Smooth muscle cell (in vitro differentiated cells): ENCODE results near the gene BRMS1. TPM values are rescaled to one million over a fixed set of nuclear protein-coding genes. Genes with fewer than 3 reads are reported as not detected.
"Not testable (repeated sequence)": the region's sequence is repeated elsewhere in the genome, so short reads cannot be mapped to it uniquely, and the experiment has no call there.

Experiments
- DNase-seq: peaks from one replicate; lab custom pipeline; 2025; ENCODE audit not compliant: unreplicated experiment; lab: John Stamatoyannopoulos, UW
- H2AFZ ChIP-seq: fragments of 200-600 bp; sonication (generic); 2 replicates; pipeline ENCODE4 v1.6.0; 2016; ENCODE audit warnings: antibody characterized with exemption, low read depth, mild to moderate bottlenecking
- H3F3A ChIP-seq: fragments of 200-600 bp; sonication (generic); 2 replicates; pipeline ENCODE4 v1.6.0; 2017; ENCODE audit warnings: antibody characterized with exemption, low read depth
- H3K27ac ChIP-seq: fragments of 200-600 bp; sonication (generic); 2 replicates; pipeline ENCODE4 v1.5.1; 2016; ENCODE audit warnings: low read depth, mild to moderate bottlenecking
- H3K27me3 ChIP-seq: fragments of 200-600 bp; sonication (generic); 2 replicates; pipeline ENCODE4 v1.6.1; 2016; ENCODE audit warnings: low read depth, mild to moderate bottlenecking
- H3K36me3 ChIP-seq: fragments of 200-600 bp; sonication (generic); 2 replicates; pipeline ENCODE4 v1.5.1; 2016; ENCODE audit warnings: low read depth
- H3K4me1 ChIP-seq: fragments of 200-600 bp; sonication (generic); 2 replicates; pipeline ENCODE4 v1.5.1; 2016; ENCODE audit warnings: low read depth
- H3K4me2 ChIP-seq: fragments of 200-600 bp; sonication (generic); 2 replicates; pipeline ENCODE4 v1.6.0; 2016; ENCODE audit warnings: mild to moderate bottlenecking
- H3K4me3 ChIP-seq: fragments of 200-600 bp; sonication (generic); 2 replicates; pipeline ENCODE4 v1.5.1; 2016; ENCODE audit warnings: mild to moderate bottlenecking
- H3K79me2 ChIP-seq: fragments of 200-600 bp; sonication (generic); 2 replicates; pipeline ENCODE4 v1.6.0; 2016; ENCODE audit warnings: low read depth, mild to moderate bottlenecking
- H3K9ac ChIP-seq: fragments of 200-600 bp; sonication (generic); 2 replicates; pipeline ENCODE4 v1.6.0; 2016; ENCODE audit warnings: low read depth
- H3K9me3 ChIP-seq: fragments of 200-600 bp; sonication (generic); replicated peaks from 2 replicates; pipeline ENCODE4 v1.5.1; 2016; ENCODE audit warnings: low read depth
- H4K20me1 ChIP-seq: fragments of 200-600 bp; sonication (generic); 2 replicates; pipeline ENCODE4 v1.6.0; 2016; ENCODE audit warnings: low read depth
- WGBS: methylation state at CpG from one replicate; pipeline ENCODE4 v1.1.7; 2016; ENCODE audit warnings: low lambda C conversion rate; 5-methylcytosine and 5-hydroxymethylcytosine counted together
- polyA plus RNA-seq: library from polyadenylated mRNA; unstranded; fragments of >200 nt; fragmentation: Nextera tagmentation; extraction: Ambion mirVana; gene quantifications from 2 replicates; pipeline ENCODE4 v1.2.1, GENCODE V29; 2016
- total RNA-seq: library from RNA; depleted of rRNA; stranded (reverse); fragments of >200 nt; gene quantifications from 2 replicates; pipeline ENCODE4 v1.2.3, GENCODE V29; 2014
- TF ChIP-seq, protein P1 (sequence below): fragments of 200-600 bp; sonication (generic); IDR thresholded peaks from 2 replicates; pipeline ENCODE4 v1.5.1; 2017; ENCODE audit warnings: borderline replicate concordance, mild to moderate bottlenecking, antibody characterized with exemption; ENCODE audit not compliant: insufficient read depth, poor library complexity, severe bottlenecking

BRMS1 gene
- total and polyA plus RNA-seq, 2 experiments from 2014 or later: 23.8 to 44.2 TPM

DNA sequence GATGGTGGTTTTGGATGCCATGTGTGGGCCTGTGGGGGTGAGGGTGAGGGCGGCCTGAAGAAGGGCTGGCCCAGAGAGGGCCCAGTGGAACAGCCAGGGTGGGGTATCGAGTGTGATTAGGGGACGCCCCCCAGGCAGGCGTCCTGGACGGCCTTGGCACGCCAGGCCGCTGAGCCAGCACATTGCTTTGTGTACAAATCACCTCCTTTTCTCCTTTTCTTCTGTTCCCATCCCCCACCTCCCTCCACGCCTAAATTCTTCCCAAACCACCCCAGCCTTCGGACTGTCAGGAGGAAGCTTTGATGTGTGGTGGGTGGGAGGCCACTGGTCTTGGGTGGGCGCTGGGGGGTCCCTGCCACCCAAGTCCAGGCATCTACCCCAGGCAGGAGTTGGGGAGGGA lies 20.2 kb downstream of the BRMS1 start:
- no peaks in the 10 kb centered on the region for H3K79me2 ChIP-seq
- H2AFZ ChIP-seq: no peak overlapping the region
- no peak overlapping the region for H3K4me3 ChIP-seq
- H3K36me3 ChIP-seq: no peaks in the 10 kb centered on the region
- no peaks in the 10 kb centered on the region for H3K27me3 ChIP-seq
- 27% methylated on average over 2 of the region's 10 CpGs for WGBS
- H4K20me1 ChIP-seq: no peaks in the 10 kb centered on the region
- DNase-seq: no peak
- H3K9me3 ChIP-seq: no peaks in the 10 kb centered on the region
- peak overlapping the region; percentile 69 for H3K27ac ChIP-seq
- peak overlapping the region; percentile 46 for H3K4me2 ChIP-seq
- H3K4me1 ChIP-seq: peaks cover 28% of the 10 kb centered on the region
- TF ChIP-seq, protein P1, sequence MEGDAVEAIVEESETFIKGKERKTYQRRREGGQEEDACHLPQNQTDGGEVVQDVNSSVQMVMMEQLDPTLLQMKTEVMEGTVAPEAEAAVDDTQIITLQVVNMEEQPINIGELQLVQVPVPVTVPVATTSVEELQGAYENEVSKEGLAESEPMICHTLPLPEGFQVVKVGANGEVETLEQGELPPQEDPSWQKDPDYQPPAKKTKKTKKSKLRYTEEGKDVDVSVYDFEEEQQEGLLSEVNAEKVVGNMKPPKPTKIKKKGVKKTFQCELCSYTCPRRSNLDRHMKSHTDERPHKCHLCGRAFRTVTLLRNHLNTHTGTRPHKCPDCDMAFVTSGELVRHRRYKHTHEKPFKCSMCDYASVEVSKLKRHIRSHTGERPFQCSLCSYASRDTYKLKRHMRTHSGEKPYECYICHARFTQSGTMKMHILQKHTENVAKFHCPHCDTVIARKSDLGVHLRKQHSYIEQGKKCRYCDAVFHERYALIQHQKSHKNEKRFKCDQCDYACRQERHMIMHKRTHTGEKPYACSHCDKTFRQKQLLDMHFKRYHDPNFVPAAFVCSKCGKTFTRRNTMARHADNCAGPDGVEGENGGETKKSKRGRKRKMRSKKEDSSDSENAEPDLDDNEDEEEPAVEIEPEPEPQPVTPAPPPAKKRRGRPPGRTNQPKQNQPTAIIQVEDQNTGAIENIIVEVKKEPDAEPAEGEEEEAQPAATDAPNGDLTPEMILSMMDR: no peak
- H3F3A ChIP-seq: peaks cover 3% of the 10 kb centered on the region
- H3K9ac ChIP-seq: no peak overlapping the region

DNA sequence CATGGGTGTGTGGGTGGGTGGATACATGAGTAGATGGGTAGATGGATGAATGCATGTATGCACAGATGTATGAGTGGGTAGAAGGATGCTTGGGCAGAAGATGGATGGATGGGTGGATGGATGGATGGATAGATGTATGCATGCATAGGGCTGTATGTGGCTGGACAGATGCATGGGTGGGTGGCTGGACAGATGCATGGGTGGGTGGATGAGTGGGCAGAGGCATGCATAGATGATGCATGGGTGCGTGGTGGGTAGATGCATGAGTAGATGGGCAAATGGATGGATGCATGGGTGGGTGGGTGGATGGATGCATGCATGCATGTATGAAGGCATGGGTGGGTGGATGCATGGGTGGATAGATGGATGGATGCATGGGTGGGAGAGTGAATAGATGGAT lies 21.2 kb downstream of the BRMS1 start:
- TF ChIP-seq, protein P1: no peak
- Histone ChIP-seq H3K4me1 (peaks cover 28% of the 10 kb centered on the region), H3K27me3 (no peaks in the 10 kb centered on the region), H3K9me3 (no peaks in the 10 kb centered on the region), H3K79me2 (no peaks in the 10 kb centered on the region), H3K27ac (no peak overlapping the region), H3K4me3 (no peak overlapping the region), H4K20me1 (no peaks in the 10 kb centered on the region), H3K36me3 (no peaks in the 10 kb centered on the region), H3K9ac (no peak overlapping the region), H3K4me2 (no peak overlapping the region), H2AFZ (no peak overlapping the region), H3F3A (peaks cover 4% of the 10 kb centered on the region)
- DNase-seq: no peak
- 100% methylated on average over 1 of the region's 1 CpG for WGBS

DNA sequence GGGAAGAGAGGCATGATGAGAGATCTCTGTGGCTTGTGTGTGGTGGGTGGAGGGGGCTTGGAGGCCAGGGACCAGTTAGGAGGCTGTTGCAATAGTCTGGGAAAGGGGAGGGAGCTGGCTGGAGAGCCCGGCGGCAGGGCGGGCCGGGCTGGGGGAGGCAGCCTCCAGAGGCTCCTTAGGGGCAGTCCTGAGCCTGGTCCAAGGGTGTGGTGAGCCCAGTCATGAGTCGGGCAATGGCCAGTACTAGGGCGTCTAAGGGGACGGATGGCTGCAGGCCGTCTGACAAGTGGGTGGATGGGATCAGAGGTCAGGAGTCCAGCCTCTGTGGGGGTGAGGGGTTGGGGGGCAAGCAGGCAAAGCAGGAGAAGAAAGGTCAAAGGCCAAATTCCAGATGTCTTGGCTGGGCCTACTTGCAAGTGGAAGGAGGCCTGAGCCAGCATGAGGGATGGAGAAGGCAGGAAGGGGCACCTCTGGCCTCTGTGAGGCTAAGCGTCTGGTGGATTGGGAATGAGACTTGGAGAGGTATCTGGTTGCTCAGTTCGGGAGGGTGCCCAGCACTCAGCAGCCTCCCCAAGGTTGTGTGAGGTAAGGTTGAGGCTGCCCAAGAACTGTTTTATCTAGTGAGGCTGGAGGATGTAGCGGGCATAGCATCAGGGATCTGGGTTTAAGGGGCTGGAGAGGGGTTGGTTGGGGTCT lies 22.0 kb downstream of the BRMS1 start:
- Histone ChIP-seq H3K27me3 (no peaks in the 10 kb centered on the region), H3K9me3 (no peaks in the 10 kb centered on the region), H3K27ac (no peak overlapping the region), H3K4me1 (peaks cover 34% of the 10 kb centered on the region), H4K20me1 (no peaks in the 10 kb centered on the region), H3K9ac (no peak overlapping the region), H2AFZ (no peak overlapping the region), H3F3A (peaks cover 12% of the 10 kb centered on the region), H3K79me2 (no peaks in the 10 kb centered on the region), H3K36me3 (no peaks in the 10 kb centered on the region), H3K4me2 (no peak overlapping the region), H3K4me3 (no peak overlapping the region)
- 93% methylated on average over 7 of the region's 11 CpGs for whole genome bisulfite sequencing
- TF ChIP-seq, protein P1: no peak
- no peak for DNase-seq

DNA sequence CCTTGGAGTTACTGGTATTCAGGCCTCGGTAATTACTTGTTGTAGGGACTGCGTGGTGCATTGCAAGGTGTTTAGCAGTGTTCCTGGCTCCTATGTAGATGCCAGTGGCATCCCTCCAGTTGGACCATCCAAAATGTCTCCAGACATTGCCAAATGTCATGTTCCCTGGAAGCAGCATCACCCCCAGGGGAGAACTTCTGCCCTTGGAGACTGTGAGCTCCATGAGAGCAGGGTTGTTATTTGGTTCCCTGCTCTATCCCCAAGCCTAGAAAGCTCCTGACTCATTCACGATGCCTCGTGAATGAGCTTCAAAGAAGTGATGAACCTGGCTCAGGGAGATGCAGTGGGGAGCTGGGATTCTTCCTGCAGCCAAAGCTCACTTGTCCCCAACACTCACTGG lies 23.3 kb downstream of the BRMS1 start:
- TF ChIP-seq, protein P1: no peak
- Histone ChIP-seq H3K4me3 (no peak overlapping the region), H3K9ac (no peak overlapping the region), H3K36me3 (no peaks in the 10 kb centered on the region), H3F3A (peaks cover 18% of the 10 kb centered on the region), H3K79me2 (peaks cover 3% of the 10 kb centered on the region), H3K4me1 (peaks cover 36% of the 10 kb centered on the region), H3K9me3 (no peaks in the 10 kb centered on the region), H2AFZ (no peak overlapping the region), H3K27me3 (no peaks in the 10 kb centered on the region), H3K4me2 (no peak overlapping the region), H3K27ac (no peak overlapping the region), H4K20me1 (no peaks in the 10 kb centered on the region)
- 83% methylated on average over 4 of the region's 4 CpGs for WGBS
- DNase-seq: no peak

DNA sequence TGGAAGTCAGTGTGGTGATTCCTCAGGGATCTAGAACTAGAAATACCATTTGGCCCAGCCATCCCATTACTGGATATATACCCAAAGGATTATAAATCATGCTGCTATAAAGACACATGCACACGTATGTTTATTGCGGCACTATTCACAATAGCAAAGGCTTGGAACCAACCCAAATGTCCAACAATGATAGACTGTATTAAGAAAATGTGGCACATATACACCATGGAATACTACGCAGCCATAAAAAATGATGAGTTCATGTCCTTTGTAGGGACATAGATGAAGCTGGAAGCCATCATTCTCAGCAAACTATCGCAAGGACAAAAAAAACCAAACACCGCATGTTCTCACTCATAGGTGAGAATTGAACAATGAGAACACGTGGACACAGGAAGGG lies 24.2 kb downstream of the BRMS1 start:
- H3K27me3 ChIP-seq, H4K20me1 ChIP-seq, H2AFZ ChIP-seq, H3K9me3 ChIP-seq, H3K36me3 ChIP-seq, H3K27ac ChIP-seq, H3K4me2 ChIP-seq, H3K4me3 ChIP-seq, DNase-seq, H3K9ac ChIP-seq: not testable (repeated sequence)
- Histone ChIP-seq H3K4me1 (peaks cover 34% of the 10 kb centered on the region), H3K79me2 (peaks cover 11% of the 10 kb centered on the region), H3F3A (peaks cover 22% of the 10 kb centered on the region)
- 96% methylated on average over 6 of the region's 6 CpGs for WGBS
